ENCODE results near the gene CWC27.

GRCh38 chr5:64749385-64749784 is 19.3 kb upstream of the CWC27 start:
- TF ChIP-seq, protein P1, sequence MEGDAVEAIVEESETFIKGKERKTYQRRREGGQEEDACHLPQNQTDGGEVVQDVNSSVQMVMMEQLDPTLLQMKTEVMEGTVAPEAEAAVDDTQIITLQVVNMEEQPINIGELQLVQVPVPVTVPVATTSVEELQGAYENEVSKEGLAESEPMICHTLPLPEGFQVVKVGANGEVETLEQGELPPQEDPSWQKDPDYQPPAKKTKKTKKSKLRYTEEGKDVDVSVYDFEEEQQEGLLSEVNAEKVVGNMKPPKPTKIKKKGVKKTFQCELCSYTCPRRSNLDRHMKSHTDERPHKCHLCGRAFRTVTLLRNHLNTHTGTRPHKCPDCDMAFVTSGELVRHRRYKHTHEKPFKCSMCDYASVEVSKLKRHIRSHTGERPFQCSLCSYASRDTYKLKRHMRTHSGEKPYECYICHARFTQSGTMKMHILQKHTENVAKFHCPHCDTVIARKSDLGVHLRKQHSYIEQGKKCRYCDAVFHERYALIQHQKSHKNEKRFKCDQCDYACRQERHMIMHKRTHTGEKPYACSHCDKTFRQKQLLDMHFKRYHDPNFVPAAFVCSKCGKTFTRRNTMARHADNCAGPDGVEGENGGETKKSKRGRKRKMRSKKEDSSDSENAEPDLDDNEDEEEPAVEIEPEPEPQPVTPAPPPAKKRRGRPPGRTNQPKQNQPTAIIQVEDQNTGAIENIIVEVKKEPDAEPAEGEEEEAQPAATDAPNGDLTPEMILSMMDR (IDR thresholded peaks at IDR 0.05; ENCODE audit: insufficient read depth, low read length): no peak
- TF ChIP-seq POLR2AphosphoS5 (IDR thresholded peaks at IDR 0.05; ENCODE audit: low read depth): no peak
- no peak for TF ChIP-seq GABPA (IDR thresholded peaks at IDR 0.05; ENCODE audit: low read depth)
